ENCODE data around the gene TMPRSS3.
A peak's percentile ranks its signal among the peaks of the same experiment; 100 is the strongest.

The TMPRSS3 gene

DNA sequence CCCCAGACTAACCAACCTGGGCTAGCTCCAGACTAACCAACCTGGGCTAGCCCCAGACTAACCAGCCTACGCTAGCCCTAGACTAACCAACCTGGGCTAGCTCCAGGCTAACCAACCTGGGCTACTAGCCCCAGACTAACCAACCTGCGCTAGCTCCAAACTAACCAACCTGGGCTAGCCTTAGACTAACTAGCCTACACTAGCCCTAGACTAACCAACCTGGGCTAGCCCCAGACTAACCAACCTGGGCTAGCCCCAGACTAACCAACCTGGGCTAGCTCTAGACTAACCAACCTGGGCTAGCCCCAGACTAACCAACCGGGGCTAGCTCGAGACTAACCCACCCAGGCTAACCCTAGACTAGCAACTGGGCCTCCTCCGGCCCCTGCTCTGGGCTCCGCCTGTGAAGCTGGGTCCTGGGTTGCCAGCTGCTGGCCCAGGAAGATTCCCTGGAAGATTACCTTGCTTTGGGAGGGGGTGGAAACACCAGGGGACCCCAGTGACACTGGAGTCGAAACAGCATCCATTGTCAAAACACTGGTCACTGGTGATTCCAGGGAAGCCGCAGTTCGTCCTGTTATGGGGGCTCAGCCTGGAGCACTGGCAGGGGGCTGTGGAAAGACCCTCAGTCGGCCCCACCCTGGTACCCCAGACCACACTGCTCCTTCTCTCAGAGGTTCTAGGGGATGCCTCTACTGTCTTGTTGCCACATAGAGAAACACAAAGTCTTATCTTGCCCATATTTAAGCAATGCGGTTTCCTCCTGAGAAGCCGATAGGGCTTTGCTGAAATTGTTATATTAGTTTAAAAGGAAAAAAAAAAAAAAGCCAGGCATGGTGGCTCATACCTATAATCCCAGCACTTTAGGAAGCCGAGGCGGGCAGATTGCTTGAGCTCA, 46.2 kb downstream of the TMPRSS3 start:
- no peak for DNase-seq

DNA sequence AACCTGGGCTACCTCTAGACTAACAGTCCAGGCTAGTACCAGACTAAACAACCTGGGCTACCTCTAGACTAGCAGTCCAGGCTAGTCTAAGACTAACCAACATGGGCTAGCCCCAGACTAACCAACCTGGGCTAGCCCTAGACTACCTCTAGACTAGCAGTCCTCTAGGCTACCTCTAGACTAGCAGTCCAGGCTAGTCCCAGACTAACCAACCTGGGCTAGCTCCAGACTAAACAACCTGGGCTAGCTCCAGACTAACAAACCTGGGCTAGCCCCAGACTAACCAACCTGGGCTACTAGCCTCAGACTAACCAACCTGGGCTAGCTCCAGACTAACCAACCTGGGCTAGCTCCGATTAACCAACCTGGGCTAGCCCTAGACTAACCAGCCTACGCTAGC, 47.1 kb downstream of the TMPRSS3 start:
- no peak for DNase-seq

DNA sequence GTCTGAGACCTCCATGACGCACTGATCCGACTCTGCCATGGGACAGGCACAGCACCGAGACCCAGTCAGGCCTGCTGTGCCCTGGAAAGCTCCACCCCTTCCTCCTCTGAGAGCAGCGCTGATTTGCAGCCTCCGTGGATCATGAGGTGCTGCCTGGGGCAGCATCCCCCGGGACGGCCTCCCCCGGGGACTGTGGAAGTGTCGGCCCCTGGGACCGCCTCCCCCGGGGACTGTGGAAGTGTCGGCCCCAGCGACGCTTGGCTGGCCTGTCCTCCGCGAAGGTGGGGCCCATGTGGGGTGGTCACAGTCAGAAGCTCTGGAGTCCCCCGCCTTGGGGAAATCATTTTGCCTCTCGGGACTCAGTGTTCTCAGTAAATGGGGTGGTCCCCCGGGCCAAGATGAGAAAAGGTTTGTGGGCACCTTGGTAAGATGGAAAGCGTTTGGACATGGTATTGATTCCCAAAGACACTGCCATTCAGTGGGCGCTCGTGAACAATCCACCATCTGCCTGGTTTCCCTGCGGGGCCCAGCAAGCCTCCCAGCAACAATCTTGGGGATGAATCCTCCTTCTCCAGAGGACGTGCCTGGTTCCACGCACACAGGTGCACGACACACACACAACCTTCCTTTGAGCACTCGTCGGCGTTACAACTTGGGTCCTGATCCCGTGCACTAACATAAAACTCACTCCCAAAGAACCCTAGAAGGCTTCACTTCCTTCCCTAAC, 48.1 kb downstream of the TMPRSS3 start:
- DNase-seq = no peak

GRCh38 chr21:42346866-42347600, 48.8 kb downstream of the TMPRSS3 start:
- DNase-seq = no peak

DNA sequence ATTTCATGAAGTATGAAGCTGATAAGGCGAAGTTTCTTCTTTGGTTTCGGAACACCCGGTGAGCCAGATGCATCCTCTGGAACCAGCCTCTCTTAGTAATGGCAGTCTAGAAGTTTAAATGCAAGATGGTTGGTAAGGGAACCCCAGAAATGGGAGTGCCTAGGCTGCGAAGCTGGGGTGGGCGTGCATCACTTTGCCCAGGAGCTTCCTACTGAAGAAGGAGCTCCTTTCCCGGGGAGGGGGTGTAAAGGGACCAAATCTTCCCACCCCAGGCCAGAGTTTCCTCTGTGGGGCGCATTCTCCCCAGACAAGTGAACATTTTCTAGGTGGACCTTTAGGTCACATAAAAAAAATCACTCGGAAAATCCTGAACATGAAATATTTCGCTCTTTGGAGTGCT, 49.4 kb downstream of the TMPRSS3 start:
- no peak for DNase-seq

GRCh38 chr21:42344631-42345030, 51.2 kb downstream of the TMPRSS3 start:
- no peak for DNase-seq

- no peak for DNase-seq
Measured at GRCh38 chr21:42343963-42344510, 51.8 kb downstream of the TMPRSS3 start.

GRCh38 chr21:42343556-42343955, 52.3 kb downstream of the TMPRSS3 start:
- no peak for DNase-seq

DNA sequence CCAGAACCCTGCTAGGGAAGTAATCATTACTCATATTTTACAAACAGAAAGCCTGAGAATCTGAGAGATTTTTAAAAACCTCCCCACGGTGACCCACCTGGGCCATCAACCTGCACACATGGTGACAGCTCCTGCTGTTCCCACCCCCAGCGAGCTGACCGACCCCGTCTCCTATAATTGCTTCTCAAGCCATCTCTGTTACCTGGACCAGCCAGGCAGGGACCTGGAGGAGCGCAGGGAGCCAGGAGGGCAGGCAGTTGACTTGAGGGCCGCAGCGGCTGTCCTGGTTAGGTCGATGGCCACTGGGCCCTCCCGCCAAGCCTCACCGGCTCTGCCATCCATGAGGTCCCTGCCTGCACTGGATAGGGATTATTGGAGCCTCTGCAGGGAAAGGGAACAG, 52.8 kb downstream of the TMPRSS3 start:
- no peak for DNase-seq

DNA sequence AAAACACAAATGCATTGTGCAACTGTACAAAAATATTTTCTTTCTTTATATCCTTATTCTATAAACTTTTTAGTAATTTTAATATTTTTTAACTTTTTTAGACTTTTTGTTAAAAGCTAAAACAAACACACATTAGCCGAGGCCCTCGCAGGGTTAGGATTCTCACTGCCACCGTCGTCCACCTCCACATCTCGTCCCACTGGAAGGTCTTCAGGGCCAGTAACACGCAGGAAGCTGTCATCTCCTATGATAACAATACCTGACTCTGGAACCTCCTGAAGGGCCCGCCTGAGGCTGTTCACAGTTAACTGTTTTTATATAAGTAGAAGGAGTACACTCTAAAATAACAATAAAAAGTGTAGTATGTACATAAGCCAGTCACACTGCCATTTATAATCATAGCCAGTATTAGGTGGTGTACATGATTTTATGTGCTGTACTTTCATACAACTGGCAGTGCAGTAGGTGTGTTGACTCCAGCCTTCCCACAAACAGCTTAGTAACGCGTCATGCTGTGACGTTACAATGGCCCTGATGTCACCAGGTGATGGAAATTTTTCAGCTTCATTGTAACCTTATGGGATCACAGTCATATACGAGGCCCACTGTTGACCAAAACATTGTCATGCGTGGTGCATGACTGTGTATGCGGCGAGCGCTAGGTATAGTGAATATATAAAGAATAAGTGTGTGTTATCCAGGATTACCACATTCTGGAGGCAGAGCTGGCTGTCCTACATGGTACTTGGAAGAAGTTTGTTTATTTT, 53.9 kb downstream of the TMPRSS3 start:
- DNase-seq = no peak

DNA sequence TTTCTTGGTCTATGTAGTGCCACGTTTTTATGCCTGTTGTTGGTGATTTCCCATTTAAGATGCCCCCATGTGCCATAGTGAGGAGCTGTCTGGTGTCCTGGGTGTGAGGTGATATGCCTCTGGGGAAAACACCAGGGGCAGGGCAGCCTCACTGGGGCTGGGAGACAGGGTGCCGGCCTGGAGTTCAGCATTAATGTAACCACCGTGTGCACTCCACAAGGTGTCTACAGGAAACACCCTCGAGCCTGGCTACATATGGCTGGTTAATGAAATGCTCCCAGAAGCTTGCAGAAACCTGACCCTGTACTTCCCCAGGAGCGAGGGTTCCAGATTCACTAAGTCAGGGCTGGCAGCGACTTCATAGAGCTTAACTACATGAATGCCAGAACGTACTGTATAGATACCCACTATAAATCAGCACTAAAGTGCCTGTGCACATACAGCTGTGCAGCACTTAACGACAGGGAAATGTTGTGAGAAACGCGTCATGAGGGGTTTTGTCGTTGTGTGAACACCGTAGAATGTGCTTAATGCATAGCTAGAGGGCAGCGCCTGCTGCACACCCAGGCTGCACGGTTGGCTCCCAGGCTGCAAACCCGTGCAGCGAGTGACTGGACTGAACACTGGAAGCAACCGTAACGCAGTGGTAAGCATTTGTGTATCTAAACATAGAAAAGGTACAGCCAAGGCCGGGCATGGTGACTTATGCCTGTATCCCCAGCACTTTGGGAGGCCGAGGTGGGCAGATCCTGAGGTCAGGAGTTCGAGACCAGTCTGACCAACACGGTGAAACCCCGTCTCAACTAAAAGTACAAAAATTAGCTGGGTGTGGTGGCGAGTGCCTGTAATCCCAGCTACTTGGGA, 55.4 kb downstream of the TMPRSS3 start:
- no peak for DNase-seq

DNA sequence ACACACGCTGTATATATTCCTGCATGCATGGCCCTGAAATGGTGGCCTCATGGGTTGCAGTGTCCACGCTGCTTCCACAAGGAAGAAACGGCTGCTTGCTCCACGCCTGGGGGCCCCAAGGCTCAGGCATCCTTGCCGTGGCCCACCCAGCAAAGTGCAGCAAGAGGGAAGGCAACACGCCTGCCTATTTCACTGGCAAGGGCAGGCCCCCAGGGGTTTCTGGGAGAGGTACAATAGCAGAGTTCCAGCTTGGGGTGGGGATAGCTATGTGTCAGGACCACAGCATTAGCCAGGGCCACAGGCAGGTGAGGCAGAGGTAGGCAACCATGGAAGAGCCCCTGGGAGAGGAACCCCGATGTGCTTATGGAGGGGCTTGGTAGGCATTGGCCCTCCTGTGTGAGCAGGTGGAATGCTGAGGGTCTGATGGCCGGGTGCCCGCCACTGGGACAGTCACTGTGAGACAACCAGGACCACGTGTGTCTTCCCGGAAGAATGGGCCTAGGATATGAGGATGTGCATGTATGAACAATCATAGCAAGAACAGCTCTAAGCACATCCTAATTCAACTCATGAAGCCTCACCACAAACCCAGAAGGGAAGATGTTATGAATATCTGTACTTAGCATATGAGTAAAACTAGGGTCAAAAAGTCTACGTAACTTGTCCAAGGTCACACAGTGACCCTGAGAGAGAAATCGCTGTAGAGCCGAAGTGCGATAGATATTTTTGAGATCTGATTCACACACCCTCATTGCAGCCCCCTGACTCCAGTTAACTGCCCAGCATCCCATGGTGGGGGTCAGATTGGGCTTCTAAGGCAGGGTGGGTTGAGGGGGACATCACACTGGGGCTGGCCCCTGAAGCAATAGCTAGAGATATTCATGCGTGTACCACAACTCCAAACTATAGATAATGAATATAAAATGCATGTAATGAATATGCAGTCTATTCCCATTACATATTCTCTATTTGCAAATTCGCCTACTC, 56.8 kb downstream of the TMPRSS3 start:
- no peak for DNase-seq

DNA sequence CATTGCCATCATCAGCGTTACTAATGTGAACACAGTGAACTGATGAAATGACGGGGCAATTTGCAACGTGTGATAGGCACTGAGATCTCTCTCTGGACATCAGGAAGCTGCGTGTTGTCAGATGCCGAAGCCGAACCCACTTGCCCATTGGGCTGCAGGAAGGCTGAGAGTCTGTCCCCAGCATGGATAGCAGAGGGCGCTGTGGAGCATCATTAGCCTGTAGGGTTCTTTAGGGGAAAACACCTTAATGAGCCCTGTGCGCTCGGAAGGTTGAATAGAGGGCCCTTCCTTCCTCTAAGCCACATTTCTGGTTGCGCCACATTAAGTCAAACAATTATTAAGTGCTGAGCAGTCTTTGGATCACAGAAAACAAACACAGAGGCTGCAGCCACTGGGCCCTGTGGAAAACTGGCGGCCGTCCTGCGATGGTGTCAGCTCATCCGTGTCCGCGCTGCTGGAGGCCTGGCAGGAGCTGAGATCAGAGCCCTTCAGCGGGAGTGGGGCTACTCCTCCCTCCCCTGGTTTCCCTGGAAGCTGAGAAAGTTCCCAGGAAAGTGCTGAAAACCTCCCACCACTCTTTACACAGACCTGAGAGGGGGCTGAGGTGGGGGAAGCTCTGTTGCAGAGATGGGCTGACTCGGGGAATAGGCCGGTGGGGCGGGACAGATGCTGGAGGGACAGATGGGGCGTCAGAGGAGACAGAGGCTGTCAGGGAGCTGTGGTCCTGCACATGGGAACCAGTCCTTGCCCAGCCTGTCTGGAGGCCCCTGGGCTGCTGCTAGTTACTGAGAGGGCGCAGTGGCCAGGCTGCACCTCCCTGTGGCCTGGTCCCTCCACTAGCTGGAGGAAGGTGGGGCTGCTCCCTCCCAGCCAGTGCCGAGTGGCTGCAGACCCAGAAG, 57.8 kb downstream of the TMPRSS3 start:
- peak; percentile 62 for DNase-seq

- no peak for DNase-seq
Measured at GRCh38 chr21:42337276-42337675, 58.6 kb downstream of the TMPRSS3 start.

- no peak for DNase-seq
Measured at GRCh38 chr21:42336054-42336453, 59.8 kb downstream of the TMPRSS3 start.

DNA sequence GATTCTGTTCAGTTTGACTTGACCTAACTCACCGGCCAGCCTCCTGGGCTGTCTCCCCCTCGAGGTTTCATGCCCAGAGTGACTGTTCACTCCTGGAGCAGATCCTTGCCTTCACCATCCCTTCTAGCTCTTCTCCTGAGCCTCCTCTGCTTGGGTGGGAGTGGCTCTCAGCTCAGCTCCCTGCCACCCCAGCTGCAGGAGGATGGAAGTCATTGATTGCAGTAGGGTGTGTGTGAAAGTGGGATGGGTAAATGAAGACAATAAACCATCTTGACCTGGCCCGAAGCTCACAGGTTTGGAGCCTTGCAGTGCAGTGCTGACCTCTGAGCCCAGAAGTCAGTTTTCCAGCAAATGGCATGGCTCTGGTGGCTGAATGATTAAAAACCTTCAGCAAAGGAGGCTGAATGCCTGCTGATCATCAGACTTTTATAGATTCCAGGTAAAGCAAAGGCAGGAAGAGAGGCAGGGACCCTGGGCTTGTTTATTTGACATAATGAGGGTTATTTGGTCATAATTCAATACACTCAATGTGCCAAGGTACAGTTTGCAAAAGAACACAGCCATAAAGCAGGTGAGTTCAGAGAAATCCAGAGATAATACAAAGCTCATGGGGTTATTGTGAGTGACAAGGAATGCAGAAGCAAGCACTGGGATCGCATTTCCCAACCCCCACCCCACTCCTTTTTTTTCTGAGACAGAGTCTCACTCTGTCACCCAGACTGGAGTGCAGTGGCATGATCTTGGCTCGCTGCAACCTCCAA, 63.1 kb downstream of the TMPRSS3 start:
- no peak for DNase-seq

DNA sequence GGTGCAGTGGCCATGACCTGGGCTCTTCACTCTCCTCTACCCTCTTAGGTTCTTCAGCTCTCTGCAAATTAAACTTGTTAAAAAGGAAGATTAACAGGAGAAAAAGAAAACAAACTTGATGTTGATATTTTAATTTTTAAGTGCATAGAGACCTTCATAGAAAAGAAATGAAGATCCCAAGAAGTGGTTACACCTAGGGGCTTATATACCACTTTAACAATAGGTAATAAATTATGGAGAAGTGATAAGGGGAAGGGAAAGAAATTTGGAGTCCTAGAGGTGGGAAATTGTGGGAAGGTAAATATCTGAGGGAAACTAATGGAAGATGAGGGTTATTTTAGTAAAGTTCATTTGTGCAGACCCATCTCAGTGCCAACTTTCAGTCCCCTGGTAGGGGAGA, 64.2 kb downstream of the TMPRSS3 start:
- DNase-seq = no peak

Data from right hindlimb (tissue), 1 donor.